GM23338 (cell line): Measurements from ENCODE around the gene CKLF. TPM values are rescaled to one million over a fixed set of nuclear protein-coding genes. Genes with fewer than 3 reads are reported as not detected.
"Not testable (repeated sequence)": the region's sequence is repeated elsewhere in the genome, so short reads cannot be mapped to it uniquely, and the experiment has no call there.

Experiments
- ATAC-seq: fragments of 200-7000 bp; cut with Tn5 transposase; 3 replicates; pipeline ENCODE4 v1.9.1; 2020
- DNase-seq: peaks from one replicate; pipeline ENCODE4 v3.0.0-alpha.2; 2015; ENCODE audit warnings: low spot score
- H2AFZ ChIP-seq: fragments of 200-600 bp; sonication (generic); 2 replicates; pipeline ENCODE4 v1.8.0; 2016; ENCODE audit warnings: antibody characterized with exemption, mild to moderate bottlenecking, moderate library complexity
- H3F3A ChIP-seq: fragments of 200-600 bp; sonication (generic); replicated peaks from 2 replicates; pipeline ENCODE4 v1.8.0; 2017; ENCODE audit warnings: antibody characterized with exemption, mixed run types, low read depth
- H3K27ac ChIP-seq: fragments of 200-600 bp; sonication (generic); 2 replicates; pipeline ENCODE4 v1.6.1; 2016; ENCODE audit warnings: low read depth
- H3K27me3 ChIP-seq: fragments of 200-600 bp; sonication (generic); 2 replicates; pipeline ENCODE4 v1.8.0; 2016; ENCODE audit warnings: mild to moderate bottlenecking, mixed run types, moderate library complexity; ENCODE audit not compliant: insufficient read depth
- H3K36me3 ChIP-seq: fragments of 200-600 bp; sonication (generic); 2 replicates; pipeline ENCODE4 v1.8.0; 2016; ENCODE audit warnings: mild to moderate bottlenecking; ENCODE audit not compliant: insufficient read depth
- H3K4me1 ChIP-seq: fragments of 200-600 bp; sonication (generic); 2 replicates; pipeline ENCODE4 v1.8.0; 2016; ENCODE audit warnings: mild to moderate bottlenecking, moderate library complexity; ENCODE audit not compliant: insufficient read depth
- H3K4me2 ChIP-seq: fragments of 200-600 bp; sonication (generic); 2 replicates; pipeline ENCODE4 v1.7.1; 2017; ENCODE audit warnings: mixed run types
- H3K4me3 ChIP-seq: fragments of 200-600 bp; sonication (generic); 2 replicates; pipeline ENCODE4 v1.6.1; 2016; ENCODE audit warnings: mixed run types
- H3K79me2 ChIP-seq: fragments of 200-600 bp; sonication (generic); replicated peaks from 2 replicates; pipeline ENCODE4 v1.8.0; 2017; ENCODE audit warnings: mild to moderate bottlenecking; ENCODE audit not compliant: insufficient read depth
- H3K9me2 ChIP-seq: fragments of 200-600 bp; sonication (generic); 2 replicates; pipeline ENCODE4 v1.8.0; 2017; ENCODE audit not compliant: insufficient read depth
- H4K20me1 ChIP-seq: fragments of 200-600 bp; sonication (generic); replicated peaks from 2 replicates; pipeline ENCODE4 v1.8.0; 2017; ENCODE audit warnings: mild to moderate bottlenecking; ENCODE audit not compliant: insufficient read depth
- H3K27ac Mint-ChIP-seq: 2 replicates; pipeline ENCODE4 v1.8.0; 2020; ENCODE audit warnings: inconsistent platforms, mild to moderate bottlenecking, moderate library complexity, mixed read lengths
- H3K27me3 Mint-ChIP-seq: 3 replicates; pipeline ENCODE4 v1.8.0; 2022; ENCODE audit warnings: low read depth, mild to moderate bottlenecking, moderate library complexity, mixed read lengths, inconsistent platforms; ENCODE audit not compliant: insufficient read depth, poor library complexity
- H3K36me3 Mint-ChIP-seq: 3 replicates; pipeline ENCODE4 v1.8.0; 2021; ENCODE audit warnings: low read depth, mild to moderate bottlenecking, inconsistent platforms, moderate library complexity, mixed read lengths
- H3K4me1 Mint-ChIP-seq: 3 replicates; pipeline ENCODE4 v1.8.0; 2020; ENCODE audit warnings: mild to moderate bottlenecking, inconsistent platforms, mixed read lengths
- H3K4me3 Mint-ChIP-seq: 3 replicates; pipeline ENCODE4 v1.8.0; 2021; ENCODE audit warnings: moderate library complexity, mild to moderate bottlenecking, inconsistent platforms, mixed read lengths
- H3K9me3 Mint-ChIP-seq: 3 replicates; pipeline ENCODE4 v1.8.0; 2020; ENCODE audit warnings: moderate library complexity, mild to moderate bottlenecking, inconsistent platforms, mixed read lengths
- JUNB ChIP-seq: IDR thresholded peaks from one replicate; pipeline ENCODE4 v1.6.1; 2016; ENCODE audit warnings: antibody characterized with exemption; ENCODE audit not compliant: unreplicated experiment
- STAT1 ChIP-seq: IDR thresholded peaks from one replicate; pipeline ENCODE4 v1.6.1; 2016; ENCODE audit warnings: antibody characterized with exemption; ENCODE audit not compliant: unreplicated experiment
- polyA plus RNA-seq: library from polyadenylated mRNA; unstranded; fragments of >200 nt; fragmentation: Nextera tagmentation; extraction: Ambion mirVana; gene quantifications from 2 replicates; pipeline ENCODE4 v1.2.1, GENCODE V29; 2016
- total RNA-seq: library from RNA; depleted of rRNA; stranded (reverse); fragments of >200 nt; shearing (Covaris generic); gene quantifications from 2 replicates; pipeline ENCODE4 v1.2.3, GENCODE V29; 2014
- TF ChIP-seq, protein P1 (sequence below): IDR thresholded peaks from one replicate; pipeline ENCODE4 v1.6.1; 2018; ENCODE audit warnings: antibody characterized with exemption; ENCODE audit not compliant: unreplicated experiment
- TF ChIP-seq, protein P2 (sequence below), 2 experiments: fragments of 200-600 bp in 1 of 2; sonication (generic) in 1 of 2; conservative IDR thresholded peaks; 2 replicates each; pipeline versions ENCODE4 v1.5.1 to v1.6.1; 2016 to 2017; ENCODE audit warnings: antibody characterized with exemption in 2 of 2, low read depth in 2 of 2, mild to moderate bottlenecking in 2 of 2, moderate library complexity in 1 of 2

CKLF gene
- total and polyA plus RNA-seq, 2 experiments from 2014 or later = 25.5 to 60.0 TPM

DNA sequence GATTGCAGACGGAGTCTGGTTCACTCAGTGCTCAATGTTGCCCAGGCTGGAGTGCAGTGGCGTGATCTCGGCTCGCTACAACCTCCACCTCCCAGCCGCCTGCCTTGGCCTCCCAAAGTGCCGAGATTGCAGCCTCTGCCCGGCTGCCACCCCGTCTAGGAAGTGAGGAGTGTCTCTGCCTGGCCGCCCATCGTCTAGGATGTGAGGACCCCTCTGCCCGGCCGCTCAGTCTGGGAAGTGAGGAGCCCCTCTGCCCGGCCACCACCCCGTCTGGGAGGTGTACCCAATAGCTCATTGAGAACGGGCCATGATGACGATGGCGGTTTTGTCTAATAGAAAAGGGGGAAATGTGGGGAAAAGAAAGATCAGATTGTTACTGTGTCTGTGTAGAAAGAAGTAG is 38.0 kb upstream of the CKLF start:
- not testable (repeated sequence) for H3K27ac Mint-ChIP-seq, DNase-seq, ATAC-seq, H3K9me3 Mint-ChIP-seq, H2AFZ ChIP-seq, H3K4me3 ChIP-seq, H3K4me2 ChIP-seq, H4K20me1 ChIP-seq, H3K9me2 ChIP-seq, H3K36me3 ChIP-seq, H3K27me3 ChIP-seq, H3K27ac ChIP-seq, H3K79me2 ChIP-seq, H3K4me3 Mint-ChIP-seq, H3F3A ChIP-seq, H3K27me3 Mint-ChIP-seq
- H3K4me1 Mint-ChIP-seq = peaks cover 46% of the 10 kb centered on the region
- peaks cover 23% of the 10 kb centered on the region for H3K36me3 Mint-ChIP-seq
- H3K4me1 ChIP-seq = peaks cover 14% of the 10 kb centered on the region

DNA sequence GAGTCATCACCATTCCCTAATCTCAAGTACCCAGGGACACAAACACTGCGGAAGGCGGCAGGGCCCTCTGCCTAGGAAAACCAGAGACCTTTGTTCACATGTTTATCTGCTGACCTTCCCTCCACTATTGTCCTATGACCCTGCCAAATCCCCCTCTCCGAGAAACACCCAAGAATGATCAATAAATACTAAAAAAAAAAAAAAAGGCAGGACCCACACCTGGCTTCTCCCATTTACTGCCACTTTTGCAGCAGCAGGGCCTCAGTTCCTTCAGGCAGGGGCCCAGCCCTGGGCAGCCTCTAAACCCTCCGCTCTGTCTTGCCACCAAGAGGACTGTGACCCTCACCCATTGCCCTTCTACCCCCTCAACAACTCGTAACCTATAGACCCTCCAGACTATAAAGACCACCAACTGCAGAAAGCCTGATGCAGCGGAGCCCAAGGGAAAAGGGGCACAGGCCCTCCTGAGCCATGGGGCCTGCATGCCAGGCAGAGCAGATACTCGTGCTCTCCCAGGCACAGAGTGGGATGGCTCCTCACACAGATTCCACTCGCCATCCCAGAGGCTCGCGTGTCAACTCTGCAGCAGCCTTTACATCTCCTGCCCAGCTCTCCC is 37.3 kb upstream of the CKLF start:
- H3K36me3 Mint-ChIP-seq = peaks cover 23% of the 10 kb centered on the region
- not testable (repeated sequence) for H3F3A ChIP-seq, H2AFZ ChIP-seq, ATAC-seq, H3K4me3 Mint-ChIP-seq, H3K36me3 ChIP-seq, H3K27me3 Mint-ChIP-seq, H4K20me1 ChIP-seq, H3K4me3 ChIP-seq, H3K4me2 ChIP-seq, DNase-seq, H3K27ac Mint-ChIP-seq, H3K9me3 Mint-ChIP-seq, H3K79me2 ChIP-seq, H3K27me3 ChIP-seq, H3K9me2 ChIP-seq, H3K27ac ChIP-seq
- peaks cover 14% of the 10 kb centered on the region for H3K4me1 ChIP-seq
- H3K4me1 Mint-ChIP-seq = peaks cover 41% of the 10 kb centered on the region

DNA sequence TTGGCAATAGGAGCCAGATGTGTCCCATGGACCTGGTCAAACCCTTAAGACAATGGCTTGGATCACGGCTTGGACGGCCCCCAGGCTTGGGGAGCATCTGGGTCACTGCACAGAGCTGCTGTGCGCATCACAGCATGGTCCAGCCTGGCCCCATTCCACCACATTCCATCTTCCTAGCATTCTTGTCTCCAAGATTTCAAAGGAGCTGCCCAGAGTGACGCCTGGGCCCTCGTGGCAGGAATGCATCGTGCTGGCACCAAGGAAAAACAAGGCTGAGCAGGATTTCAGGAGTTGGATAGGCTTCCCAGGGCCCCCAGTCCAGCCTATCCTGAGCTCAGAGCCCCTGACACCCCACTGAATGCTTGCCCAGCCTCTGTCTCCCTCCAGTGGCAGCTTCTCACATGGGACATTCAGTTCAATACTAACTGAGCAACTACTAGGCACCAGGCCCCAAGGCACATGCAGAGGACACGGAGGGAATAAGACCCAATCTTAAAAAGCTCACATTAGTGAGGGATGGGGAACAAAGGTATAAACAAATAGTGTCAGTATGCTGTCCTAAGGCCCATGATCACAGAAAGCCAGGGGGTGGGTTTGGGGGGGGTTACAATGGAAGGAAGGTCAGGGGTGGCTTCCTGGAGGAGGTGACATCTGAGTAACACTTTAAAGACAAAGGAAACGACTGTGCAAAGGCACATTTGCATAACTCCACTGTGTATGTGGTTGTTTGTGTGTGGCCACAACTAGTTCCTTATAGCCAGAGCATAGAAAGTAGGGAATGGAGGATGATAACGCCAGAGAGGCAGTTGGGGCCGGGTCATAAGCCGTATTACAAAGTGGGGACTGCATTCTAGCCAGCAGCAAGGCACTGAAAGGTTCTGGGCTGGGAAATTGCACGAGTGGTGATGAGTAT is 36.5 kb upstream of the CKLF start:
- Histone ChIP-seq H3K79me2 (no peaks in the 10 kb centered on the region), H3K36me3 (no peaks in the 10 kb centered on the region), H2AFZ (no peak overlapping the region), H3K27ac (no peak overlapping the region), H4K20me1 (no peaks in the 10 kb centered on the region), H3F3A (no peaks in the 10 kb centered on the region), H3K27me3 (no peaks in the 10 kb centered on the region), H3K4me2 (no peak overlapping the region), H3K9me2 (no peaks in the 10 kb centered on the region), H3K4me1 (peaks cover 14% of the 10 kb centered on the region), H3K4me3 (no peak overlapping the region)
- no peak for TF ChIP-seq JUNB
- TF ChIP-seq, protein P1, sequence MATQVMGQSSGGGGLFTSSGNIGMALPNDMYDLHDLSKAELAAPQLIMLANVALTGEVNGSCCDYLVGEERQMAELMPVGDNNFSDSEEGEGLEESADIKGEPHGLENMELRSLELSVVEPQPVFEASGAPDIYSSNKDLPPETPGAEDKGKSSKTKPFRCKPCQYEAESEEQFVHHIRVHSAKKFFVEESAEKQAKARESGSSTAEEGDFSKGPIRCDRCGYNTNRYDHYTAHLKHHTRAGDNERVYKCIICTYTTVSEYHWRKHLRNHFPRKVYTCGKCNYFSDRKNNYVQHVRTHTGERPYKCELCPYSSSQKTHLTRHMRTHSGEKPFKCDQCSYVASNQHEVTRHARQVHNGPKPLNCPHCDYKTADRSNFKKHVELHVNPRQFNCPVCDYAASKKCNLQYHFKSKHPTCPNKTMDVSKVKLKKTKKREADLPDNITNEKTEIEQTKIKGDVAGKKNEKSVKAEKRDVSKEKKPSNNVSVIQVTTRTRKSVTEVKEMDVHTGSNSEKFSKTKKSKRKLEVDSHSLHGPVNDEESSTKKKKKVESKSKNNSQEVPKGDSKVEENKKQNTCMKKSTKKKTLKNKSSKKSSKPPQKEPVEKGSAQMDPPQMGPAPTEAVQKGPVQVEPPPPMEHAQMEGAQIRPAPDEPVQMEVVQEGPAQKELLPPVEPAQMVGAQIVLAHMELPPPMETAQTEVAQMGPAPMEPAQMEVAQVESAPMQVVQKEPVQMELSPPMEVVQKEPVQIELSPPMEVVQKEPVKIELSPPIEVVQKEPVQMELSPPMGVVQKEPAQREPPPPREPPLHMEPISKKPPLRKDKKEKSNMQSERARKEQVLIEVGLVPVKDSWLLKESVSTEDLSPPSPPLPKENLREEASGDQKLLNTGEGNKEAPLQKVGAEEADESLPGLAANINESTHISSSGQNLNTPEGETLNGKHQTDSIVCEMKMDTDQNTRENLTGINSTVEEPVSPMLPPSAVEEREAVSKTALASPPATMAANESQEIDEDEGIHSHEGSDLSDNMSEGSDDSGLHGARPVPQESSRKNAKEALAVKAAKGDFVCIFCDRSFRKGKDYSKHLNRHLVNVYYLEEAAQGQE = no peak
- no peak for TF ChIP-seq STAT1
- TF ChIP-seq, protein P2, sequence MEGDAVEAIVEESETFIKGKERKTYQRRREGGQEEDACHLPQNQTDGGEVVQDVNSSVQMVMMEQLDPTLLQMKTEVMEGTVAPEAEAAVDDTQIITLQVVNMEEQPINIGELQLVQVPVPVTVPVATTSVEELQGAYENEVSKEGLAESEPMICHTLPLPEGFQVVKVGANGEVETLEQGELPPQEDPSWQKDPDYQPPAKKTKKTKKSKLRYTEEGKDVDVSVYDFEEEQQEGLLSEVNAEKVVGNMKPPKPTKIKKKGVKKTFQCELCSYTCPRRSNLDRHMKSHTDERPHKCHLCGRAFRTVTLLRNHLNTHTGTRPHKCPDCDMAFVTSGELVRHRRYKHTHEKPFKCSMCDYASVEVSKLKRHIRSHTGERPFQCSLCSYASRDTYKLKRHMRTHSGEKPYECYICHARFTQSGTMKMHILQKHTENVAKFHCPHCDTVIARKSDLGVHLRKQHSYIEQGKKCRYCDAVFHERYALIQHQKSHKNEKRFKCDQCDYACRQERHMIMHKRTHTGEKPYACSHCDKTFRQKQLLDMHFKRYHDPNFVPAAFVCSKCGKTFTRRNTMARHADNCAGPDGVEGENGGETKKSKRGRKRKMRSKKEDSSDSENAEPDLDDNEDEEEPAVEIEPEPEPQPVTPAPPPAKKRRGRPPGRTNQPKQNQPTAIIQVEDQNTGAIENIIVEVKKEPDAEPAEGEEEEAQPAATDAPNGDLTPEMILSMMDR (conservative IDR thresholded peaks at IDR 0.05; ENCODE audit: low read depth in 2 of 2) = peak; percentile 55 to 80
- DNase-seq (peak; percentile 67), ATAC-seq (peak; percentile 26)
- H3K4me3 Mint-ChIP-seq = no peak overlapping the region
- peak overlapping the region; percentile 12; the same call in 1 of the 2 replicates for H3K27ac Mint-ChIP-seq
- no peaks in the 10 kb centered on the region; the same call in 2 of the 3 replicates for H3K9me3 Mint-ChIP-seq
- H3K4me1 Mint-ChIP-seq = peaks cover 37% of the 10 kb centered on the region
- H3K27me3 Mint-ChIP-seq = peaks cover 7% of the 10 kb centered on the region
- H3K36me3 Mint-ChIP-seq = peaks cover 23% of the 10 kb centered on the region
